ENCODE data around the gene HOXA5. TPM values are rescaled to one million over a fixed set of nuclear protein-coding genes. Genes with fewer than 3 reads are reported as not detected.

Gene HOXA5
- total and polyA plus RNA-seq, 10 of the 15 experiments (the other 5 are each of a cell fraction or from before 2014, with no cell fraction given), result 0.05 to 0.13 TPM; not detected in 8

DNA sequence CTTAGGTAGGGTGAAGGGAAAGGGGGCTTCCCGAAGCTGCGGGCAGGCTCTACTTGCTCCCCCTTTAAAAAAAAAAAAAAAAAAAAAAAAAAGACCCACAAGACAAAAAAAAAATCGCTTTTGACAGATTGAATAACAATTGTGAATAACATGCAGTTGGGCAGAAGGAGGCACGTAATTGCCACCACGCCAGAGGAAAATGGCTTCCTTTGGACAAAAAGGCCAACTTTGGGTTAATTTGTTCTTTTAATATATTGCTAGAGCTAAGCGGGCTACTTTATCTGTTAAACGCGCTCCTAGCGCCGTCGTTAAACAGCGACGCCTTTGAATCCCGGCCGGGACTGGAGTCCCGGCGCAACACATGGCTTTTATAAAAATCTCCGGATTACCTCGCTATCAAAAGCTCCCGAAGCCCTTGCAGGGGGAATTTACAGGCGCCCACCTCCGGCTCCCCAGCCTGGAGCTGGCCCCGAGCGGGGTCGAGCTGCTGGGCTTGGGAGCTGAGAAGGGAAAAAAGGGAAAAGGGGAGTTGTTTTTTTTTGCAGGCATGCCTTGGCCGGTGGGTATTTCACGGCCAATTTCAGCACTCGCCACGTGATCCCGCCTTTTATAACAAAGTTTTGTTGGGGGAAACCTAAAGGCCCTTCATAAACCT lies 40.3 kb upstream of the HOXA5 start (continued):
- TF ChIP-seq E2F8 (IDR thresholded peaks at IDR 0.05; ENCODE audit: low read depth, partially characterized antibody) (no peak), CHD2 (IDR thresholded peaks at IDR 0.05; ENCODE audit: borderline replicate concordance, low read depth, low read length) (no peak), TBL1XR1 (IDR thresholded peaks at IDR 0.05; ENCODE audit: low read depth, low read length) (no peak), EP300 (IDR thresholded peaks at IDR 0.05; ENCODE audit: borderline replicate concordance in 1 of 2, control insufficient read depth in 1 of 2, low read depth in 2 of 2, low read length in 2 of 2) (no peak), SMC3 (IDR thresholded peaks at IDR 0.05; ENCODE audit: borderline replicate concordance, low read length) (no peak), POU2F2 (IDR thresholded peaks at IDR 0.05; ENCODE audit: borderline replicate concordance, low read depth, low read length) (no peak), RBBP5 (conservative IDR thresholded peaks at IDR 0.05) (no peak), LARP7 (IDR thresholded peaks at IDR 0.05) (no peak), MEF2A (IDR thresholded peaks at IDR 0.05; ENCODE audit: insufficient read depth, low read depth, low read length) (no peak), NFXL1 (IDR thresholded peaks at IDR 0.05; ENCODE audit: borderline replicate concordance) (no peak), CBFB (IDR thresholded peaks at IDR 0.05; ENCODE audit: low read depth) (no peak)
- TF ChIP-seq, protein P1, sequence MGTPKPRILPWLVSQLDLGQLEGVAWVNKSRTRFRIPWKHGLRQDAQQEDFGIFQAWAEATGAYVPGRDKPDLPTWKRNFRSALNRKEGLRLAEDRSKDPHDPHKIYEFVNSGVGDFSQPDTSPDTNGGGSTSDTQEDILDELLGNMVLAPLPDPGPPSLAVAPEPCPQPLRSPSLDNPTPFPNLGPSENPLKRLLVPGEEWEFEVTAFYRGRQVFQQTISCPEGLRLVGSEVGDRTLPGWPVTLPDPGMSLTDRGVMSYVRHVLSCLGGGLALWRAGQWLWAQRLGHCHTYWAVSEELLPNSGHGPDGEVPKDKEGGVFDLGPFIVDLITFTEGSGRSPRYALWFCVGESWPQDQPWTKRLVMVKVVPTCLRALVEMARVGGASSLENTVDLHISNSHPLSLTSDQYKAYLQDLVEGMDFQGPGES (IDR thresholded peaks at IDR 0.05), result no peak
